Gastrocnemius medialis (tissue), 4 donors: ENCODE data around the gene PSMD5. TPM values are rescaled to one million over a fixed set of nuclear protein-coding genes. Genes with fewer than 3 reads are reported as not detected.
A peak's percentile ranks its signal among the peaks of the same experiment; 100 is the strongest.

Experiments used
- ATAC-seq, 2 donors: fragments of 150-250 bp; one replicate each; pipeline ENCODE4 v1.9.1; 2016
- DNase-seq, 2 donors: peaks; one replicate each; pipeline ENCODE4 v3.0.0-alpha.2; 2019
- H3K27ac ChIP-seq, 4 donors: fragments of 200-600 bp; sonication (generic); 1 replicate in 1 of 4; 2 replicates in 3 of 4; pipeline ENCODE4 v1.5.1; 2016 to 2018; ENCODE audit warnings: mild to moderate bottlenecking in 2 of 4, moderate library complexity in 1 of 4
- H3K27me3 ChIP-seq, 3 donors: fragments of 200-600 bp; sonication (generic) in 2 of 3; 1 replicate in 1 of 3; 2 replicates in 2 of 3; pipeline versions ENCODE4 v1.5.1 to v1.6.0; 2016 to 2019; ENCODE audit warnings: mild to moderate bottlenecking in 1 of 3, moderate library complexity in 1 of 3
- H3K36me3 ChIP-seq, 2 donors: fragments of 200-600 bp; sonication (generic) in 1 of 2; one replicate each; pipeline ENCODE4 v1.5.1; 2017 to 2018
- H3K4me1 ChIP-seq, 2 donors: fragments of 200-600 bp; sonication (generic) in 1 of 2; one replicate each; pipeline ENCODE4 v1.5.1; 2016 to 2017; ENCODE audit warnings: mild to moderate bottlenecking in 2 of 2
- H3K4me3 ChIP-seq, 4 donors: fragments of 200-600 bp; sonication (generic) in 3 of 4; 1 replicate in 1 of 4; 2 replicates in 3 of 4; pipeline ENCODE4 v1.5.1; 2016 to 2019; ENCODE audit warnings: mild to moderate bottlenecking in 2 of 4
- H3K9me3 ChIP-seq, 3 donors: fragments of 200-600 bp; sonication (generic) in 2 of 3; 1 replicate in 1 of 3; 2 replicates in 2 of 3; pipeline ENCODE4 v1.5.1; 2016 to 2019
- POLR2A ChIP-seq, 2 donors: fragments of 450-650 bp; IDR thresholded peaks; one replicate each; pipeline ENCODE4 v1.6.1; 2017; ENCODE audit warnings: antibody characterized with exemption in 2 of 2, mild to moderate bottlenecking in 2 of 2, moderate library complexity in 2 of 2
- in situ Hi-C, 4 donors: fragments of 200-750 bp; cut with MboI; loops; one replicate each; pipeline versions ENCODE4 v1.15.0 to v1.8.0; 2017; ENCODE audit warnings: low sequenced_read_pairs in 4 of 4
- intact Hi-C: fragments of 100-400 bp; cut with DNase I; formaldehyde crosslinking; loops from one replicate; pipeline ENCODE4 v1.15.1; 2023; ENCODE audit warnings: low total_unique reads
- total RNA-seq, 4 donors: library from RNA; depleted of rRNA; stranded (reverse); fragments of >200 nt; gene quantifications; one replicate each; pipeline versions ENCODE4 v1.1.0 to v1.2.3, GENCODE V29; 2016
- TF ChIP-seq, protein P1 (sequence below), 5 experiments: fragments of 450-650 bp in 3 of 5; fragments of 200-600 bp in 2 of 5; sonication (generic) in 2 of 5; IDR thresholded peaks in 4 of 5; conservative IDR thresholded peaks in 1 of 5; 1 replicate in 4 of 5; 2 replicates in 1 of 5; pipeline ENCODE4 v1.5.1; 2016 to 2019; ENCODE audit warnings: antibody characterized with exemption in 5 of 5, mild to moderate bottlenecking in 3 of 5, moderate library complexity in 3 of 5

The PSMD5 gene
- total RNA-seq, 4 donors from 2014 or later, result 9.3 to 35.3 (median 12.6) TPM

DNA sequence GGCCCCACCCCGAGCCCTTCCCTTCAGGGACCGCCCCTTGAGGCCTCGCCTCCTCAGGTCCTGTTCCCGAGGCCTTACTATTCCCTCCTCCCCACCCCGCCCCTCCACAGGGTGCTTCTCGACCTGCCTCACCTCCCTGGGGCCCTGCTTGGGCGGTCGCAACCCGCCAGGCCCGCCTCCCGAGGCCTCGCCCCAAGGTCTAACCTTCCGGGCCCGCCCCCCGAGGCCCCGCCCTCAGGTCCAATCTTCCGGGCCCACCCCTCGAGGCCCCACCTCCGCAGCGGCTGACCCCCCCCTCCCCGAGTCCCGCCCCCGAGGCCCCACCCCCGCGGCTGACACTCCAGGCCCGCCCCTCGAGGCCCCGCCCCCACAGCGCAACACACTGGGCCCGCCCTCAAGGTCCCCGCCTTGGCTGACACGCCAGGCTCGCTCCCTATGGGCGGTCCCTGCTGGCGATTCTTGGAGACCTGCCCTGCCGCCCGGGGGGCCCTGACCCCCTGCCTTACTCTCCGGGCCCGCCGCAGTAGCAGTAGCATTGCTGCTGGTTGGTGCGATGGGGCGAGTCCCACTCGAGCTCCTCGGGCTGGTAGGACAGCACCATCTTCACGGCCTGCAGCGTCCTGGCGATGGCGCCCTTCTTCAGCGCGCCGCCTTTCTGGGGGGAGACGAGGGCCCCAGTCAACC lies 26.1 kb upstream of the PSMD5 start:
- Histone ChIP-seq H3K4me1 (peaks cover 4 to 8% of the 10 kb centered on the region in 2 donors), H3K4me3 (peak overlapping the region; percentile 69 to 79 (median 72)), H3K36me3 (peaks cover 0 to 3% of the 10 kb centered on the region in 2 donors), H3K27me3 (no peaks in the 10 kb centered on the region), H3K9me3 (no peaks in the 10 kb centered on the region), H3K27ac (peak overlapping the region; percentile 84 to 86 (median 84))
- in situ Hi-C loops (loop anchor here in 1 of 4 donors (25.0 kb wide), 1 partner anchor 193 kb away; the partner anchor contains the start of genes C5 and CNTRL), intact Hi-C loops (loop anchor here (1.0 to 2.0 kb wide), 5 partner anchors 26 to 154 kb away; partner anchors contain the start of genes FBXW2 and MEGF9)
- peak; percentile 86 to 87 for ATAC-seq
- DNase-seq, result peak; percentile 92 to 98
- TF ChIP-seq, protein P1, sequence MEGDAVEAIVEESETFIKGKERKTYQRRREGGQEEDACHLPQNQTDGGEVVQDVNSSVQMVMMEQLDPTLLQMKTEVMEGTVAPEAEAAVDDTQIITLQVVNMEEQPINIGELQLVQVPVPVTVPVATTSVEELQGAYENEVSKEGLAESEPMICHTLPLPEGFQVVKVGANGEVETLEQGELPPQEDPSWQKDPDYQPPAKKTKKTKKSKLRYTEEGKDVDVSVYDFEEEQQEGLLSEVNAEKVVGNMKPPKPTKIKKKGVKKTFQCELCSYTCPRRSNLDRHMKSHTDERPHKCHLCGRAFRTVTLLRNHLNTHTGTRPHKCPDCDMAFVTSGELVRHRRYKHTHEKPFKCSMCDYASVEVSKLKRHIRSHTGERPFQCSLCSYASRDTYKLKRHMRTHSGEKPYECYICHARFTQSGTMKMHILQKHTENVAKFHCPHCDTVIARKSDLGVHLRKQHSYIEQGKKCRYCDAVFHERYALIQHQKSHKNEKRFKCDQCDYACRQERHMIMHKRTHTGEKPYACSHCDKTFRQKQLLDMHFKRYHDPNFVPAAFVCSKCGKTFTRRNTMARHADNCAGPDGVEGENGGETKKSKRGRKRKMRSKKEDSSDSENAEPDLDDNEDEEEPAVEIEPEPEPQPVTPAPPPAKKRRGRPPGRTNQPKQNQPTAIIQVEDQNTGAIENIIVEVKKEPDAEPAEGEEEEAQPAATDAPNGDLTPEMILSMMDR (IDR thresholded peaks at IDR 0.05 in 4 of 5, conservative IDR thresholded peaks at IDR 0.05 in 1 of 5), result peak in 4 of 5 experiments; percentile 31 to 61 (median 50)
- peak; percentile 20 to 29 for TF ChIP-seq POLR2A (IDR thresholded peaks at IDR 0.05)

DNA sequence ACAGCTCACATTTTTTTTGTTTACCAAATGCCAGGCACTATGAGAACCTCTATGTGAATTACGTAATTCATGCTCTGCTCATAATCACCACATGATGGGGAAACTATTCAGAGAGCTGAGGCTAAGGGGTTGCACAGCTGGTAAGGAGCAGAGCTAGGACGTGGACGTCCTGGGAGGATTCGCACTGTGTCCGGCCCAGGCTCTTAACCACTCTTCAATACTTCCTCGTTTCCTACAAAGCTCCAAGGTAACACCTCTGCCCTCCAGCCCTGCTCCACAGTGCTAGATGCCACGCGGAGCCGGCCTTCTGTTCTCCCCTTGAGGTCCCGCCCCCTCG lies 25.6 kb upstream of the PSMD5 start:
- Histone ChIP-seq H3K4me1 (peaks cover 4 to 8% of the 10 kb centered on the region in 2 donors), H3K4me3 (peak overlapping the region; percentile 50 to 75 (median 70)), H3K27ac (peak overlapping the region; percentile 82 to 86 (median 84)), H3K36me3 (peaks cover 0 to 6% of the 10 kb centered on the region in 2 donors), H3K27me3 (no peaks in the 10 kb centered on the region), H3K9me3 (no peaks in the 10 kb centered on the region)
- in situ Hi-C loops (loop anchor here in 1 of 4 donors (25.0 kb wide), 1 partner anchor 194 kb away; the partner anchor contains the start of genes C5 and CNTRL), intact Hi-C loops (loop anchor here (1.0 to 2.0 kb wide), 3 partner anchors 60 to 154 kb away; partner anchors contain the start of genes FBXW2 and MEGF9)
- peak; percentile 54 to 70 for ATAC-seq
- peak; percentile 5 to 31 for TF ChIP-seq POLR2A (IDR thresholded peaks at IDR 0.05)
- TF ChIP-seq, protein P1 (IDR thresholded peaks at IDR 0.05 in 4 of 5, conservative IDR thresholded peaks at IDR 0.05 in 1 of 5), result no peak
- no peak for DNase-seq

DNA sequence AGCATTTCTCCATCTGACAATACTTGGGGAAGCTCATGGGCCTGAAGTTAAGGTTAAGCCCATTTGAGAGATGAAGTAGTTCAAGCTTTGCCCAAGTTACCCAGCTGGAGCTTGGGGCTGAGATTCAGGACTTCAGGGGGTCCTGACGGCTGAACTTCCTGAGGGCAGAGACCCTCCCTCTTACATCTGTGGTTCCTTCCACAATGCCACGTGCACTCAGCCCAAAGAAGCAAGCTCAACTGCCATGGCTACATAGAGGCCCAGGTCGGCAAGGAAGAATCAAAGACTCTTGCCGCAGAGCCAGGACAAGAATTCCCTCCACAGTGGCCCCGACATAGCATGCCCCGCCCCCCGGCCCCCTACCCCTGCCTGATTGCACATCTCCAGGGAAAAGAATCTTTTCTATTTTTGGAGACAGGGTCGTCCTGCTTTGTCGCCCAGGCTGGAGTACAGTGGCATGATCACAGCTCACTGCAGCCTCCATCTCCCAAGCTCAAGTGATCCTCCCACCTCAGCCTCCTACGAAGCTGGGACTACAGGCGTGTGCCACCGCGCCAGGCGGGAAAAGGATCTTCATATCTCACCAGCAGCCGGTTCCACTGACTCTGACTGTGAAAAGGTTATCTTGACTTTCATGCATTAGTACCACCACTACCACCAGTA lies 25.1 kb upstream of the PSMD5 start:
- DNase-seq (no peak), ATAC-seq (no peak)
- Histone ChIP-seq H3K36me3 (peaks cover 0 to 6% of the 10 kb centered on the region in 2 donors), H3K4me3 (peak overlapping the region; percentile 50 to 75 (median 70)), H3K27me3 (no peaks in the 10 kb centered on the region), H3K4me1 (peaks cover 4 to 8% of the 10 kb centered on the region in 2 donors), H3K9me3 (no peaks in the 10 kb centered on the region), H3K27ac (peak overlapping the region; percentile 82 to 86 (median 84))
- intact Hi-C loops, result loop anchor here (1.0 to 2.0 kb wide), 3 partner anchors 61 to 153 kb away; partner anchors contain the start of genes FBXW2 and MEGF9
- in situ Hi-C loops, result loop anchor here in 1 of 4 donors (25.0 kb wide), 1 partner anchor 194 kb away; the partner anchor contains the start of genes C5 and CNTRL
- TF ChIP-seq POLR2A (IDR thresholded peaks at IDR 0.05), result no peak
- TF ChIP-seq, protein P1 (IDR thresholded peaks at IDR 0.05 in 4 of 5, conservative IDR thresholded peaks at IDR 0.05 in 1 of 5), result no peak

DNA sequence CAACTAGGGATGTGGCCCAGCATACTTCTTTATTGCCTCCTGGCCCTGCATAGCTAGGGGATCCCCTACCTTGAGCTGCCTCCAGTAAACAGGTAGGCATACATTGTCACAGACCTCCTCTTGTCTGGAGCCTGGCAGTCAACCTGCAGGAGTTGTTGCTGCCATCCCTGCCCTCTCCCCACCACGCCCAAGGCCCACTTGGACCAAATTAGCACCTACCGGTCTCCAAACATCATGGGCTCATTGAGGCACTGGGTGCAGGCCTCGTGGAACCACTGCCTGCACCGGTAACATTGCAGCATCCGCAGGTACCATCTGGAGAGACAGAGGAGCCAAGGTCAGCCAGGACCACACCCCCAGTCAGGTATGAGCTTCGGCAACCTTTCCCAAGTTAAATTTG lies 23.9 kb upstream of the PSMD5 start:
- Histone ChIP-seq H3K9me3 (no peaks in the 10 kb centered on the region), H3K4me3 (no peak overlapping the region), H3K4me1 (peaks cover 4 to 8% of the 10 kb centered on the region in 2 donors), H3K27me3 (no peaks in the 10 kb centered on the region), H3K36me3 (peaks cover 0 to 16% of the 10 kb centered on the region in 2 donors), H3K27ac (no peak overlapping the region)
- ATAC-seq (no peak), DNase-seq (no peak)
- TF ChIP-seq POLR2A (IDR thresholded peaks at IDR 0.05), result no peak
- TF ChIP-seq, protein P1 (IDR thresholded peaks at IDR 0.05 in 4 of 5, conservative IDR thresholded peaks at IDR 0.05 in 1 of 5), result no peak
- in situ Hi-C loops (loop anchor here in 1 of 4 donors (25.0 kb wide), 1 partner anchor 196 kb away; the partner anchor contains the start of genes C5 and CNTRL), intact Hi-C loops (no loop called here)
